ENCODE data around the gene DNASE1L1.

GRCh38 chrX:154419189-154419588 is 10.1 kb upstream of the DNASE1L1 start:
- TF ChIP-seq CTCF (conservative IDR thresholded peaks at IDR 0.05; ENCODE audit: low read length) (no peak), EZH2phosphoT487 (IDR thresholded peaks at IDR 0.05; ENCODE audit: borderline replicate concordance) (no peak)
